ENCODE measurements around the gene WDR7. TPM values are rescaled to one million over a fixed set of nuclear protein-coding genes. Genes with fewer than 3 reads are reported as not detected.

The WDR7 gene
- total and polyA plus RNA-seq, 2 of the 4 experiments (the other 2 are of a cell fraction) = 3.7 to 23.3 TPM

- no peak overlapping the region for H2AK9ac ChIP-seq (replicated peaks; ENCODE audit: low read depth, low read length, poor library complexity)
- ATAC-seq (ENCODE audit: low read depth) = no peak
- no peak for TF ChIP-seq CHD1 (IDR thresholded peaks at IDR 0.05; ENCODE audit: low read depth, low read length)
- no peak for TF ChIP-seq RFX5 (IDR thresholded peaks at IDR 0.05; ENCODE audit: low read depth, low read length)
- no peak for TF ChIP-seq NFE2L2 (IDR thresholded peaks at IDR 0.05; ENCODE audit: low read depth, low read length)
- TF ChIP-seq MXI1 (IDR thresholded peaks at IDR 0.05; ENCODE audit: borderline replicate concordance, low read depth, low read length) = no peak
- TF ChIP-seq, protein P1, sequence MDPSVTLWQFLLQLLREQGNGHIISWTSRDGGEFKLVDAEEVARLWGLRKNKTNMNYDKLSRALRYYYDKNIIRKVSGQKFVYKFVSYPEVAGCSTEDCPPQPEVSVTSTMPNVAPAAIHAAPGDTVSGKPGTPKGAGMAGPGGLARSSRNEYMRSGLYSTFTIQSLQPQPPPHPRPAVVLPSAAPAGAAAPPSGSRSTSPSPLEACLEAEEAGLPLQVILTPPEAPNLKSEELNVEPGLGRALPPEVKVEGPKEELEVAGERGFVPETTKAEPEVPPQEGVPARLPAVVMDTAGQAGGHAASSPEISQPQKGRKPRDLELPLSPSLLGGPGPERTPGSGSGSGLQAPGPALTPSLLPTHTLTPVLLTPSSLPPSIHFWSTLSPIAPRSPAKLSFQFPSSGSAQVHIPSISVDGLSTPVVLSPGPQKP (IDR thresholded peaks at IDR 0.05; ENCODE audit: borderline replicate concordance, low read depth, low read length) = no peak
- TF ChIP-seq FOS (IDR thresholded peaks at IDR 0.05; ENCODE audit: low read depth, low read length) = no peak
- no peak overlapping the region for H2BK120ac ChIP-seq (ENCODE audit: low read depth, low read length)
- no TSS peak for BruUV-seq (replicated peaks)
- no peak overlapping the region for H3K18ac ChIP-seq (ENCODE audit: low read depth, low read length)
- H4K91ac ChIP-seq (ENCODE audit: insufficient read depth, low read depth, low read length) = no peak overlapping the region
- no peak overlapping the region for H3K14ac ChIP-seq (replicated peaks; ENCODE audit: low read depth, low read length)
- POLR2A ChIA-PET (ENCODE audit: unreplicated experiment) = no interaction called here
- no peaks in the 10 kb centered on the region for H3K9me3 ChIP-seq (ENCODE audit: control insufficient read depth, insufficient read depth, low read length)
- intact Hi-C loops (cut with micrococcal nuclease) = no loop called here
- no peak overlapping the region for H3K4me2 ChIP-seq (ENCODE audit: low read depth, low read length)
- peaks cover 4% of the 10 kb centered on the region for H3K36me3 ChIP-seq (ENCODE audit: control insufficient read depth, insufficient read depth, low read length)
- CTCF ChIA-PET = no interaction called here
- no peak overlapping the region for H2BK15ac ChIP-seq (ENCODE audit: low read depth, low read length)
- no peak overlapping the region for H3K4ac ChIP-seq (ENCODE audit: low read depth, low read length)
- H4K5ac ChIP-seq (ENCODE audit: low read depth, low read length) = no peak overlapping the region
- H3K56ac ChIP-seq (ENCODE audit: extremely low read depth, insufficient read depth, low read length) = no peak overlapping the region
- WGBS, 2 experiments (ENCODE audit: extremely low coverage in 2 of 2, insufficient read length in 1 of 2) = no CpG with 5 or more reads among the region's 3 CpGs
- no peak overlapping the region for H3K9ac ChIP-seq (ENCODE audit: low read depth, low read length)
- no peaks in the 10 kb centered on the region for H3K4me1 ChIP-seq (ENCODE audit: control insufficient read depth, insufficient read depth, low read length)
- DNase-seq = no peak
- dilution Hi-C loops (cut with HindIII; ENCODE audit: low sequenced_read_pairs, unreplicated experiment) = no loop called here
- H3K9me1 ChIP-seq (ENCODE audit: insufficient read depth, low read length) = peaks cover 9% of the 10 kb centered on the region
- H3K27me3 ChIP-seq (ENCODE audit: control insufficient read depth, insufficient read depth, low read length) = no peaks in the 10 kb centered on the region
- no peak overlapping the region for H2AFZ ChIP-seq (replicated peaks; ENCODE audit: low read length, poor library complexity)
- no peaks in the 10 kb centered on the region for H3K79me1 ChIP-seq (ENCODE audit: low read depth in 1 of 2, low read length in 2 of 2)
- no peak overlapping the region for H3K4me3 ChIP-seq (ENCODE audit: insufficient read depth, low read depth, low read length)
- H2BK20ac ChIP-seq (ENCODE audit: low read depth, low read length) = no peak overlapping the region
- no peak overlapping the region for H4K8ac ChIP-seq (ENCODE audit: low read depth in 2 of 2, low read length in 2 of 2)
- H3K23ac ChIP-seq (ENCODE audit: low read depth, low read length) = no peak overlapping the region
- no peak overlapping the region for H2AK5ac ChIP-seq (ENCODE audit: low read depth, low read length)
- no peak overlapping the region for H2BK5ac ChIP-seq (ENCODE audit: low read depth, low read length, poor library complexity, severe bottlenecking)
- no peak overlapping the region for H3K27ac ChIP-seq (ENCODE audit: insufficient read depth, low read length)
- in situ Hi-C loops (cut with MboI; ENCODE audit: low sequenced_read_pairs) = no loop called here
- H4K20me1 ChIP-seq (ENCODE audit: insufficient read depth, low read length) = no peaks in the 10 kb centered on the region
These were observed 367.7 kb downstream of the WDR7 start for GRCh38 chr18:57018845-57019244.
